Lower leg skin (tissue), 4 donors: Measurements from ENCODE around the gene ADORA2B. TPM values are rescaled to one million over a fixed set of nuclear protein-coding genes. Genes with fewer than 3 reads are reported as not detected.
A peak's percentile ranks its signal among the peaks of the same experiment; 100 is the strongest.

ENCODE experiments used
- DNase-seq, 2 donors: peaks; one replicate each; pipeline ENCODE4 v3.0.0-alpha.2; 2019; ENCODE audit warnings: low spot score in 2 of 2
- H3K4me3 ChIP-seq: fragments of 200-600 bp; sonication (generic); 2 replicates; pipeline ENCODE4 v1.5.1; 2017; ENCODE audit warnings: mild to moderate bottlenecking, low read depth; ENCODE audit not compliant: poor library complexity, severe bottlenecking
- CTCF ChIP-seq, 3 donors: fragments of 450-650 bp; IDR thresholded peaks; one replicate each; pipeline ENCODE4 v1.5.1; 2016; ENCODE audit warnings: antibody characterized with exemption in 3 of 3, mild to moderate bottlenecking in 3 of 3, moderate library complexity in 2 of 3
- POLR2A ChIP-seq, 2 donors: fragments of 450-650 bp; IDR thresholded peaks; one replicate each; pipeline ENCODE4 v1.6.1; 2016 to 2017; ENCODE audit warnings: antibody characterized with exemption in 2 of 2, mild to moderate bottlenecking in 1 of 2, moderate library complexity in 1 of 2
- WGBS, 2 donors: methylation state at CpG; one replicate each; pipeline ENCODE4 v1.1.5; 2018; 5-methylcytosine and 5-hydroxymethylcytosine counted together
- intact Hi-C: fragments of 100-400 bp; cut with DNase I; formaldehyde crosslinking; loops from one replicate; pipeline ENCODE4 v1.15.0; 2023; ENCODE audit warnings: low total_unique reads
- total RNA-seq, 4 donors: library from RNA; depleted of rRNA; stranded (reverse); fragments of >200 nt; gene quantifications; one replicate each; pipeline ENCODE4 v1.1.0, GENCODE V29; 2016

ADORA2B gene
- total RNA-seq, 4 donors from 2014 or later = 21.2 to 37.0 (median 29.8) TPM

GRCh38 chr17:15970500-15970899 is 25.6 kb downstream of the ADORA2B start:
- TF ChIP-seq CTCF (IDR thresholded peaks at IDR 0.05) (no peak), POLR2A (IDR thresholded peaks at IDR 0.05) (no peak)
- DNase-seq = peak in 1 of 2 donors; percentile 2
- no peak overlapping the region for H3K4me3 ChIP-seq
- WGBS, 2 donors = 90 to 96% methylated on average over 2 of the region's 2 CpGs
- intact Hi-C loops = no loop called here

GRCh38 chr17:15971098-15971678 is 26.3 kb downstream of the ADORA2B start:
- WGBS, 2 donors = 78% methylated on average over 5 of the region's 5 CpGs
- H3K4me3 ChIP-seq = no peak overlapping the region
- TF ChIP-seq POLR2A (IDR thresholded peaks at IDR 0.05) (no peak), CTCF (IDR thresholded peaks at IDR 0.05) (no peak)
- intact Hi-C loops = no loop called here
- peak in 1 of 2 donors; percentile 14 for DNase-seq

- no peak overlapping the region for H3K4me3 ChIP-seq
- intact Hi-C loops = no loop called here
- no peak for TF ChIP-seq CTCF (IDR thresholded peaks at IDR 0.05)
- TF ChIP-seq POLR2A (IDR thresholded peaks at IDR 0.05) = no peak
- WGBS, 2 donors = 94 to 96% methylated on average over 5 of the region's 5 CpGs
- DNase-seq = peak in 1 of 2 donors; percentile 40
Observed at GRCh38 chr17:15971882-15972281, 27.0 kb downstream of the ADORA2B start.

GRCh38 chr17:15972497-15972951 is 27.6 kb downstream of the ADORA2B start:
- H3K4me3 ChIP-seq = no peak overlapping the region
- TF ChIP-seq POLR2A (IDR thresholded peaks at IDR 0.05) (no peak), CTCF (IDR thresholded peaks at IDR 0.05) (no peak)
- intact Hi-C loops = no loop called here
- peak in 1 of 2 donors; percentile 40 for DNase-seq
- 93 to 94% methylated on average over 4 of the region's 4 CpGs for WGBS, 2 donors

- DNase-seq = no peak
- no peak overlapping the region for H3K4me3 ChIP-seq
- TF ChIP-seq CTCF (IDR thresholded peaks at IDR 0.05) (no peak), POLR2A (IDR thresholded peaks at IDR 0.05) (no peak)
- intact Hi-C loops = no loop called here
Observed at GRCh38 chr17:15973016-15973415, 28.1 kb downstream of the ADORA2B start.

- H3K4me3 ChIP-seq = no peak overlapping the region
- no peak for TF ChIP-seq POLR2A (IDR thresholded peaks at IDR 0.05)
- no peak for TF ChIP-seq CTCF (IDR thresholded peaks at IDR 0.05)
- WGBS, 2 donors = 68 to 69% methylated on average over 6 of the region's 6 CpGs
- intact Hi-C loops = no loop called here
- peak in 1 of 2 donors; percentile 21 for DNase-seq
Observed at GRCh38 chr17:15973834-15974233, 28.9 kb downstream of the ADORA2B start.
